Immature natural killer cell (primary cell): ENCODE measurements around the gene STYXL1. TPM values are rescaled to one million over a fixed set of nuclear protein-coding genes. Genes with fewer than 3 reads are reported as not detected.
"Not testable (repeated sequence)": the region's sequence is repeated elsewhere in the genome, so short reads cannot be mapped to it uniquely, and the experiment has no call there.

Experiments
- DNase-seq, 3 donors: peaks; one replicate each; pipeline ENCODE4 v3.0.0; 2022; ENCODE audit warnings: mixed read lengths in 1 of 3
- H3K27ac Mint-ChIP-seq, 6 donors: one replicate each; pipeline ENCODE4 v1.8.0; 2020; ENCODE audit warnings: mixed read lengths in 6 of 6, mild to moderate bottlenecking in 5 of 6, inconsistent platforms in 4 of 6, moderate library complexity in 3 of 6
- H3K27me3 Mint-ChIP-seq, 3 donors: one replicate each; pipeline ENCODE4 v1.8.0; 2020 to 2021; ENCODE audit warnings: low read depth in 3 of 3, mild to moderate bottlenecking in 3 of 3, mixed read lengths in 3 of 3, moderate library complexity in 3 of 3, inconsistent platforms in 1 of 3
- H3K36me3 Mint-ChIP-seq, 3 donors: one replicate each; pipeline ENCODE4 v1.8.0; 2020; ENCODE audit warnings: mixed read lengths in 3 of 3, inconsistent platforms in 2 of 3, mild to moderate bottlenecking in 2 of 3
- H3K4me1 Mint-ChIP-seq, 2 donors: one replicate each; pipeline ENCODE4 v1.8.0; 2020; ENCODE audit warnings: inconsistent platforms in 2 of 2, mild to moderate bottlenecking in 2 of 2, mixed read lengths in 2 of 2, moderate library complexity in 1 of 2
- H3K4me3 Mint-ChIP-seq, 5 donors: one replicate each; pipeline ENCODE4 v1.8.0; 2020; ENCODE audit warnings: mild to moderate bottlenecking in 5 of 5, mixed read lengths in 5 of 5, inconsistent platforms in 3 of 5, moderate library complexity in 3 of 5
- H3K9me3 Mint-ChIP-seq, 6 donors: one replicate each; pipeline ENCODE4 v1.8.0; 2020; ENCODE audit warnings: mild to moderate bottlenecking in 6 of 6, mixed read lengths in 6 of 6, inconsistent platforms in 4 of 6, moderate library complexity in 3 of 6
- polyA plus RNA-seq, 3 donors: library from polyadenylated mRNA; unstranded; fragments of 300-500 nt; fragmentation: Illumina TruSeq; gene quantifications; one replicate each; pipeline ENCODE4 v1.2.3, GENCODE V29; 2021

Gene STYXL1
- 100 to 1,000 TPM in 1 of 3 donors, 10 to 100 TPM in 2; 77.7 to 102 (median 79.5) TPM for polyA plus RNA-seq

GRCh38 chr7:76047811-76048667 is at the start of gene STYXL1, which contains the start of gene MDH2:
STYXL1 (minus strand) TSS chr7:76048000; CDS start chr7:76030523, 17,477 bp downstream.
MDH2 (plus strand) TSS chr7:76048106; CDS start chr7:76048161, 55 bp downstream.
- no peaks in the 10 kb centered on the region for H3K9me3 Mint-ChIP-seq
- peaks cover 5 to 7% (median 6%) of the 10 kb centered on the region in 3 donors for H3K36me3 Mint-ChIP-seq
- peak within 1 kb of the TSS; percentile 95 to 98 (median 96) for H3K27ac Mint-ChIP-seq
- peak; percentile 93 for DNase-seq
- peaks cover 0 to 5% (median 0%) of the 10 kb centered on the region in 3 donors for H3K27me3 Mint-ChIP-seq
- peaks cover 45 to 66% of the 10 kb centered on the region in 2 donors for H3K4me1 Mint-ChIP-seq
- H3K4me3 Mint-ChIP-seq, result peak within 1 kb of the TSS; percentile 98 to 99 (median 99)

- Mint-ChIP-seq H3K4me3 (no peak overlapping the region), H3K36me3 (no peaks in the 10 kb centered on the region), H3K27ac (no peak overlapping the region), H3K9me3 (no peaks in the 10 kb centered on the region), H3K27me3 (peaks cover 2 to 4% (median 3%) of the 10 kb centered on the region in 3 donors), H3K4me1 (no peaks in the 10 kb centered on the region)
- DNase-seq, result no peak
These were observed 48.1 kb upstream of the STYXL1 start for GRCh38 chr7:76095908-76096307.

- not testable (repeated sequence) for H3K9me3 Mint-ChIP-seq, H3K36me3 Mint-ChIP-seq, H3K4me3 Mint-ChIP-seq, H3K4me1 Mint-ChIP-seq, H3K27ac Mint-ChIP-seq, H3K27me3 Mint-ChIP-seq, DNase-seq
These were observed 46.5 kb upstream of the STYXL1 start for GRCh38 chr7:76094326-76094725.

GRCh38 chr7:76093531-76093930 is 45.7 kb upstream of the STYXL1 start:
- H3K9me3 Mint-ChIP-seq, H3K27me3 Mint-ChIP-seq, H3K4me1 Mint-ChIP-seq, DNase-seq, H3K27ac Mint-ChIP-seq, H3K36me3 Mint-ChIP-seq, H3K4me3 Mint-ChIP-seq: not testable (repeated sequence)

GRCh38 chr7:76091506-76091905 is 43.7 kb upstream of the STYXL1 start:
- Mint-ChIP-seq H3K27me3 (peaks cover 2 to 4% (median 4%) of the 10 kb centered on the region in 3 donors), H3K4me1 (no peaks in the 10 kb centered on the region)

GRCh38 chr7:76089865-76090475 is 42.2 kb upstream of the STYXL1 start:
- Mint-ChIP-seq H3K27me3 (peaks cover 2 to 4% (median 4%) of the 10 kb centered on the region in 3 donors), H3K4me1 (no peaks in the 10 kb centered on the region), H3K4me3 (no peak overlapping the region), H3K27ac (no peak overlapping the region), H3K9me3 (no peaks in the 10 kb centered on the region), H3K36me3 (no peaks in the 10 kb centered on the region)
- no peak for DNase-seq

More at GRCh38 chr7:76091506-76091905, 43.7 kb upstream of the STYXL1 start:
- Mint-ChIP-seq H3K9me3 (no peaks in the 10 kb centered on the region), H3K4me3 (no peak overlapping the region), H3K27ac (no peak overlapping the region), H3K36me3 (no peaks in the 10 kb centered on the region)
- DNase-seq, result no peak

GRCh38 chr7:76087362-76087791 is 39.6 kb upstream of the STYXL1 start:
- H3K27ac Mint-ChIP-seq, H3K4me3 Mint-ChIP-seq, DNase-seq, H3K4me1 Mint-ChIP-seq, H3K36me3 Mint-ChIP-seq, H3K27me3 Mint-ChIP-seq, H3K9me3 Mint-ChIP-seq: not testable (repeated sequence)

GRCh38 chr7:76086070-76086469 is 38.3 kb upstream of the STYXL1 start:
- Mint-ChIP-seq H3K4me1 (no peaks in the 10 kb centered on the region), H3K36me3 (no peaks in the 10 kb centered on the region), H3K27me3 (peaks cover 4% of the 10 kb centered on the region in 3 donors), H3K27ac (no peak overlapping the region), H3K4me3 (no peak overlapping the region), H3K9me3 (no peaks in the 10 kb centered on the region)
- DNase-seq, result no peak

GRCh38 chr7:76084115-76084514 is 36.3 kb upstream of the STYXL1 start:
- DNase-seq, H3K36me3 Mint-ChIP-seq, H3K4me3 Mint-ChIP-seq, H3K4me1 Mint-ChIP-seq, H3K9me3 Mint-ChIP-seq, H3K27me3 Mint-ChIP-seq, H3K27ac Mint-ChIP-seq: not testable (repeated sequence)

- no peaks in the 10 kb centered on the region for H3K9me3 Mint-ChIP-seq
- H3K4me3 Mint-ChIP-seq, result no peak overlapping the region
These were observed 32.4 kb upstream of the STYXL1 start for GRCh38 chr7:76080204-76080603.

GRCh38 chr7:76077435-76077834 is 29.6 kb upstream of the STYXL1 start:
- peaks cover 0 to 5% of the 10 kb centered on the region in 2 donors for H3K4me1 Mint-ChIP-seq
- no peaks in the 10 kb centered on the region for H3K36me3 Mint-ChIP-seq
- DNase-seq, result no peak
- peaks cover 2 to 3% (median 2%) of the 10 kb centered on the region in 3 donors for H3K27me3 Mint-ChIP-seq
- no peak overlapping the region for H3K4me3 Mint-ChIP-seq
- no peaks in the 10 kb centered on the region for H3K9me3 Mint-ChIP-seq
- no peak overlapping the region for H3K27ac Mint-ChIP-seq

More at GRCh38 chr7:76080204-76080603, 32.4 kb upstream of the STYXL1 start:
- Mint-ChIP-seq H3K27ac (no peak overlapping the region), H3K4me1 (peaks cover 0 to 5% of the 10 kb centered on the region in 2 donors), H3K36me3 (no peaks in the 10 kb centered on the region), H3K27me3 (peaks cover 2 to 4% (median 2%) of the 10 kb centered on the region in 3 donors)
- DNase-seq, result no peak

GRCh38 chr7:76076995-76077394 is 29.2 kb upstream of the STYXL1 start:
- Mint-ChIP-seq H3K36me3 (no peaks in the 10 kb centered on the region), H3K4me1 (peaks cover 0 to 5% of the 10 kb centered on the region in 2 donors), H3K27me3 (peaks cover 0 to 2% (median 2%) of the 10 kb centered on the region in 3 donors), H3K9me3 (no peaks in the 10 kb centered on the region), H3K27ac (no peak overlapping the region), H3K4me3 (no peak overlapping the region)
- no peak for DNase-seq

- no peak for DNase-seq
- Mint-ChIP-seq H3K4me3 (no peak overlapping the region), H3K36me3 (no peaks in the 10 kb centered on the region), H3K27ac (no peak overlapping the region), H3K27me3 (peaks cover 0 to 2% (median 2%) of the 10 kb centered on the region in 3 donors), H3K9me3 (no peaks in the 10 kb centered on the region), H3K4me1 (peaks cover 0 to 5% of the 10 kb centered on the region in 2 donors)
These were observed 27.2 kb upstream of the STYXL1 start for GRCh38 chr7:76074972-76075370.

- Mint-ChIP-seq H3K27me3 (peaks cover 0 to 2% (median 1%) of the 10 kb centered on the region in 3 donors), H3K27ac (no peak overlapping the region), H3K4me1 (peaks cover 0 to 5% of the 10 kb centered on the region in 2 donors), H3K9me3 (no peaks in the 10 kb centered on the region), H3K4me3 (no peak overlapping the region), H3K36me3 (no peaks in the 10 kb centered on the region)
- DNase-seq, result no peak
These were observed 26.6 kb upstream of the STYXL1 start for GRCh38 chr7:76074306-76074971.
